Smooth muscle cell (in vitro differentiated cells): ENCODE results near the gene RGP1. TPM values are rescaled to one million over a fixed set of nuclear protein-coding genes. Genes with fewer than 3 reads are reported as not detected.
A peak's percentile ranks its signal among the peaks of the same experiment; 100 is the strongest.

ENCODE experiments used
- DNase-seq: peaks from one replicate; lab custom pipeline; 2025; ENCODE audit not compliant: unreplicated experiment; lab: John Stamatoyannopoulos, UW
- H2AFZ ChIP-seq: fragments of 200-600 bp; sonication (generic); 2 replicates; pipeline ENCODE4 v1.6.0; 2016; ENCODE audit warnings: antibody characterized with exemption, low read depth, mild to moderate bottlenecking
- H3F3A ChIP-seq: fragments of 200-600 bp; sonication (generic); 2 replicates; pipeline ENCODE4 v1.6.0; 2017; ENCODE audit warnings: antibody characterized with exemption, low read depth
- H3K27ac ChIP-seq: fragments of 200-600 bp; sonication (generic); 2 replicates; pipeline ENCODE4 v1.5.1; 2016; ENCODE audit warnings: low read depth, mild to moderate bottlenecking
- H3K27me3 ChIP-seq: fragments of 200-600 bp; sonication (generic); 2 replicates; pipeline ENCODE4 v1.6.1; 2016; ENCODE audit warnings: low read depth, mild to moderate bottlenecking
- H3K36me3 ChIP-seq: fragments of 200-600 bp; sonication (generic); 2 replicates; pipeline ENCODE4 v1.5.1; 2016; ENCODE audit warnings: low read depth
- H3K4me1 ChIP-seq: fragments of 200-600 bp; sonication (generic); 2 replicates; pipeline ENCODE4 v1.5.1; 2016; ENCODE audit warnings: low read depth
- H3K4me2 ChIP-seq: fragments of 200-600 bp; sonication (generic); 2 replicates; pipeline ENCODE4 v1.6.0; 2016; ENCODE audit warnings: mild to moderate bottlenecking
- H3K4me3 ChIP-seq: fragments of 200-600 bp; sonication (generic); 2 replicates; pipeline ENCODE4 v1.5.1; 2016; ENCODE audit warnings: mild to moderate bottlenecking
- H3K79me2 ChIP-seq: fragments of 200-600 bp; sonication (generic); 2 replicates; pipeline ENCODE4 v1.6.0; 2016; ENCODE audit warnings: low read depth, mild to moderate bottlenecking
- H3K9ac ChIP-seq: fragments of 200-600 bp; sonication (generic); 2 replicates; pipeline ENCODE4 v1.6.0; 2016; ENCODE audit warnings: low read depth
- H3K9me3 ChIP-seq: fragments of 200-600 bp; sonication (generic); replicated peaks from 2 replicates; pipeline ENCODE4 v1.5.1; 2016; ENCODE audit warnings: low read depth
- H4K20me1 ChIP-seq: fragments of 200-600 bp; sonication (generic); 2 replicates; pipeline ENCODE4 v1.6.0; 2016; ENCODE audit warnings: low read depth
- WGBS: methylation state at CpG from one replicate; pipeline ENCODE4 v1.1.7; 2016; ENCODE audit warnings: low lambda C conversion rate; 5-methylcytosine and 5-hydroxymethylcytosine counted together
- polyA plus RNA-seq: library from polyadenylated mRNA; unstranded; fragments of >200 nt; fragmentation: Nextera tagmentation; extraction: Ambion mirVana; gene quantifications from 2 replicates; pipeline ENCODE4 v1.2.1, GENCODE V29; 2016
- total RNA-seq: library from RNA; depleted of rRNA; stranded (reverse); fragments of >200 nt; gene quantifications from 2 replicates; pipeline ENCODE4 v1.2.3, GENCODE V29; 2014
- TF ChIP-seq, protein P1 (sequence below): fragments of 200-600 bp; sonication (generic); IDR thresholded peaks from 2 replicates; pipeline ENCODE4 v1.5.1; 2017; ENCODE audit warnings: borderline replicate concordance, mild to moderate bottlenecking, antibody characterized with exemption; ENCODE audit not compliant: insufficient read depth, poor library complexity, severe bottlenecking

Gene RGP1
- total and polyA plus RNA-seq, 2 experiments from 2014 or later, result 12.8 to 15.3 TPM

DNA sequence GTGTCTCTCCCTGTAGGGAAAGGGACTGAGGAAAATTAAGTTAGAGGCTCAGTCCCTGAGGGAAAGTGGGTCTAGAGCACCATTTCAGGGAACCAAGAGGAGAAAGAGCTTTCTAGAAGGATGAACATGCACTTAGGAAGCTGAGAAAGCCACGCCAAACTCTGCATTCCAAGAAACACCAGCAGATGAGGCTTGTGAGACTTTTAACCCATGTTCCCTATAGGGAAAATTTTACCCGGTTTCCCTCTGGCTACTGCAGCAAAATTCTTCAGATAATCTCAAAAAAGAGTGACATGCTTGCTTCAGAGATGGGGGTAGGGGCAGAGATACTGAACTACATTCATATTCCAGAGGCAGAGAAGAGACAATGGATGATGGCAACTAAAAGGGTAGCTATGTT, 25.7 kb upstream of the RGP1 start:
- H3K36me3 ChIP-seq, result peaks cover 17% of the 10 kb centered on the region
- 88% methylated on average over 2 of the region's 2 CpGs for whole genome bisulfite sequencing

DNA sequence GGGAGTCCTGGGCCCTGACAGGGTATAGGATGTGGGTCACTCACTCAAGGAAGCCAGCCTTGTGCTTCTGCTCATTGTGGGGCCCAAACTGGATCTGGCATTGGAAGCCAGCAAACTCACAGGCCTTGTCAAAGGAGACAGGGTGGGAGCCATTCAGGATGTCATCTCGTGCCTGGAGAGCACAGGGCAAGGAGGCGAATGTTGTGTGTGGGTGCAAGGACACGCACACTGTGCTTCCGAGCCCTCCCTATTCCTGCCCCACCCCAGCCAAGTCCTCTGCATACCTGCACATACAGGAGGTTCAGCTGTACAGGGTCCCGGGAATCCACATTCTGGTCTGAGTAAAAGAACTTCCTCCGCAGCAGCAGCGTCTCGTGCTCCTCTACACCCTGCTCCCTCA, 25.2 kb upstream of the RGP1 start:
- Histone ChIP-seq H3K4me2 (no peak overlapping the region), H2AFZ (no peak overlapping the region), H3K27me3 (no peaks in the 10 kb centered on the region), H3K4me3 (no peak overlapping the region), H3K4me1 (peaks cover 21% of the 10 kb centered on the region), H3K79me2 (peaks cover 58% of the 10 kb centered on the region), H4K20me1 (peaks cover 46% of the 10 kb centered on the region), H3K27ac (no peak overlapping the region), H3K9ac (no peak overlapping the region), H3K36me3 (peaks cover 17% of the 10 kb centered on the region), H3K9me3 (no peaks in the 10 kb centered on the region), H3F3A (peaks cover 6% of the 10 kb centered on the region)
- no peak for DNase-seq
- 96% methylated on average over 8 of the region's 8 CpGs for WGBS
- TF ChIP-seq, protein P1, sequence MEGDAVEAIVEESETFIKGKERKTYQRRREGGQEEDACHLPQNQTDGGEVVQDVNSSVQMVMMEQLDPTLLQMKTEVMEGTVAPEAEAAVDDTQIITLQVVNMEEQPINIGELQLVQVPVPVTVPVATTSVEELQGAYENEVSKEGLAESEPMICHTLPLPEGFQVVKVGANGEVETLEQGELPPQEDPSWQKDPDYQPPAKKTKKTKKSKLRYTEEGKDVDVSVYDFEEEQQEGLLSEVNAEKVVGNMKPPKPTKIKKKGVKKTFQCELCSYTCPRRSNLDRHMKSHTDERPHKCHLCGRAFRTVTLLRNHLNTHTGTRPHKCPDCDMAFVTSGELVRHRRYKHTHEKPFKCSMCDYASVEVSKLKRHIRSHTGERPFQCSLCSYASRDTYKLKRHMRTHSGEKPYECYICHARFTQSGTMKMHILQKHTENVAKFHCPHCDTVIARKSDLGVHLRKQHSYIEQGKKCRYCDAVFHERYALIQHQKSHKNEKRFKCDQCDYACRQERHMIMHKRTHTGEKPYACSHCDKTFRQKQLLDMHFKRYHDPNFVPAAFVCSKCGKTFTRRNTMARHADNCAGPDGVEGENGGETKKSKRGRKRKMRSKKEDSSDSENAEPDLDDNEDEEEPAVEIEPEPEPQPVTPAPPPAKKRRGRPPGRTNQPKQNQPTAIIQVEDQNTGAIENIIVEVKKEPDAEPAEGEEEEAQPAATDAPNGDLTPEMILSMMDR, result no peak

More for the DNA sequence above, 25.7 kb upstream of the RGP1 start:
- no peaks in the 10 kb centered on the region for H3K27me3 ChIP-seq
- no peaks in the 10 kb centered on the region for H3K9me3 ChIP-seq
- peaks cover 16% of the 10 kb centered on the region for H3K4me1 ChIP-seq
- no peak overlapping the region for H3K9ac ChIP-seq
- no peak overlapping the region for H3K4me3 ChIP-seq
- TF ChIP-seq, protein P1, result no peak
- peaks cover 41% of the 10 kb centered on the region for H4K20me1 ChIP-seq
- H3K4me2 ChIP-seq, result no peak overlapping the region
- H2AFZ ChIP-seq, result no peak overlapping the region
- no peak for DNase-seq
- peaks cover 53% of the 10 kb centered on the region for H3K79me2 ChIP-seq
- H3F3A ChIP-seq, result peaks cover under 1% of the 10 kb centered on the region
- no peak overlapping the region for H3K27ac ChIP-seq

DNA sequence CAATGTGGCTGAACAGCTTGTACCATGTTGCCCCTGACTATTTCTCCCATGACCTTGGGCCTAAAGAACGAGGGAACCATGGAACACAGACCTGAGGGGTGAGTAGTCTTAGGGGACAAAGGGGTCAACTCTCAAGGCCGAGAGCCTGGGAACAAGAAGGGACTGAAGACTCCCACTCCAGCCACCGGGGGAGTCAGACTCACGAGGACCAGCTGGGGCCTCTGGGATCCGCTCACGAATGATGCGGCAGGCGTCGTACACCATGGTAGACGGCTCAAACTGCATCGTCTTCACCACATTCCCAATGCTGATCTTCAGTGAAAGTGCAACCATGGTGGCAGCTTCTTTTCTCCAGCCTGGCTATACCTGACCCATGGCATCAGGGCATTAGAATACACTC, 23.7 kb upstream of the RGP1 start:
- H3K4me2 ChIP-seq, result no peak overlapping the region
- H3K27ac ChIP-seq, result no peak overlapping the region
- TF ChIP-seq, protein P1, result no peak
- no peak for DNase-seq
- no peak overlapping the region for H3K9ac ChIP-seq
- peaks cover 12% of the 10 kb centered on the region for H3F3A ChIP-seq
- 99% methylated on average over 11 of the region's 11 CpGs for WGBS
- H3K27me3 ChIP-seq, result no peaks in the 10 kb centered on the region
- H3K79me2 ChIP-seq, result peaks cover 71% of the 10 kb centered on the region
- peaks cover 30% of the 10 kb centered on the region for H3K4me1 ChIP-seq
- H2AFZ ChIP-seq, result no peak overlapping the region
- H3K9me3 ChIP-seq, result no peaks in the 10 kb centered on the region
- H4K20me1 ChIP-seq, result peaks cover 53% of the 10 kb centered on the region
- H3K36me3 ChIP-seq, result peaks cover 14% of the 10 kb centered on the region
- H3K4me3 ChIP-seq, result no peak overlapping the region

DNA sequence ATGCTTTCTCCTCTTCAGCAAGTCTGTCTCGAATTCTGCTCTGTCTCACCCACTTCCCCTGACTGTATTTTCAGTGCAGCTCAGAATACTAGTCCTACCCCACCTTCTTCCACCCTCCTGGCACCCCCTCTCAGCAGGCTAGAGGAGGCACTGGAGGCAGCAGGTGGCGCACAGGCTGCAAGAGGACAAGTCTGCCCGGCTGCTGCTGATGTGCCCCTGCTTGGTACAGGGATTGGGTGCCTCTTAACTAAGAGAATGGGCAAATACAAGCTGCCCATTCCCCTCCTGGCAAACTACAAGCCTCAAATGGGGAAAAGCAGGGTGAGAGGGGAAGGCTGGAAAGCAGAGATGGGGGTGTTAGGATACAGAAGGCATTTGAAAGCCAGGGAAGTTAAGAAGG, 22.2 kb upstream of the RGP1 start:
- TF ChIP-seq, protein P1, result no peak
- H3F3A ChIP-seq, result peaks cover 12% of the 10 kb centered on the region
- DNase-seq, result no peak
- peaks cover 62% of the 10 kb centered on the region for H4K20me1 ChIP-seq
- H3K9ac ChIP-seq, result peak overlapping the region; percentile 16
- peak overlapping the region; percentile 92 for H3K4me2 ChIP-seq
- no peaks in the 10 kb centered on the region for H3K27me3 ChIP-seq
- H3K4me3 ChIP-seq, result no peak overlapping the region
- H3K36me3 ChIP-seq, result no peaks in the 10 kb centered on the region
- H3K27ac ChIP-seq, result peak overlapping the region; percentile 94
- H3K4me1 ChIP-seq, result peaks cover 40% of the 10 kb centered on the region
- H3K9me3 ChIP-seq, result no peaks in the 10 kb centered on the region
- WGBS, result 63% methylated on average over 3 of the region's 3 CpGs
- no peak overlapping the region for H2AFZ ChIP-seq
- peaks cover 76% of the 10 kb centered on the region for H3K79me2 ChIP-seq
